B cell (primary cell): ENCODE results near the gene ABCC3. TPM values are rescaled to one million over a fixed set of nuclear protein-coding genes. Genes with fewer than 3 reads are reported as not detected.

Experiments
- ATAC-seq: fragments of 200-7000 bp; cut with Tn5 transposase; one replicate; pipeline ENCODE4 v1.10.0; 2021; ENCODE audit warnings: low read depth, mild to moderate bottlenecking, moderate number of reproducible peaks, moderate library complexity
- CTCF ChIA-PET: fragments of 350-600 bp; sonication (Branson Sonifier 250); formaldehyde crosslinking; loops from one replicate; lab custom pipeline; 2021; ENCODE audit warnings: antibody characterized with exemption, inconsistent platforms; lab: Charles Lee
- POLR2A ChIA-PET: fragments of 350-600 bp; sonication (Branson Sonifier 250); formaldehyde crosslinking; loops from one replicate; lab custom pipeline; 2021; ENCODE audit warnings: antibody characterized with exemption; lab: Charles Lee
- DNase-seq: peaks from one replicate; pipeline ENCODE4 v3.0.0; 2013
- H2AFZ ChIP-seq: 2 replicates; pipeline ENCODE4 v1.6.1; 2012; ENCODE audit warnings: mild to moderate bottlenecking, low read depth, low read length; ENCODE audit not compliant: insufficient read depth, poor library complexity, severe bottlenecking
- H3K27ac ChIP-seq, 2 donors: 1 replicate in 1 of 2; 2 replicates in 1 of 2; pipeline ENCODE4 v1.5.1; 2012 to 2013; ENCODE audit warnings: low read length in 2 of 2, mild to moderate bottlenecking in 2 of 2, moderate library complexity in 1 of 2
- H3K27me3 ChIP-seq, 4 experiments: fragments of 200-600 bp in 1 of 4; sonication (generic) in 1 of 4; replicated peaks in 1 of 4; 1 replicate in 2 of 4; 2 replicates in 2 of 4; pipeline versions ENCODE4 v1.6.1 to v1.7.0; 2013 to 2016; ENCODE audit warnings: low read length in 3 of 4, mild to moderate bottlenecking in 2 of 4, mixed read lengths in 1 of 4, moderate library complexity in 1 of 4; ENCODE audit not compliant: insufficient read depth in 4 of 4, control insufficient read depth in 3 of 4; ENCODE audit errors: control extremely low read depth in 1 of 4
- H3K36me3 ChIP-seq, 2 experiments: replicated peaks in 1 of 2; 1 replicate in 1 of 2; 2 replicates in 1 of 2; pipeline versions ENCODE4 v1.6.1 to v1.7.1; 2013; ENCODE audit warnings: low read length in 1 of 2; ENCODE audit not compliant: insufficient read depth in 2 of 2, control insufficient read depth in 1 of 2; ENCODE audit errors: control extremely low read depth in 1 of 2, extremely low read depth in 1 of 2
- H3K4me1 ChIP-seq, 2 donors: fragments of 200-600 bp in 1 of 2; sonication (generic) in 1 of 2; 1 replicate in 1 of 2; 2 replicates in 1 of 2; pipeline versions ENCODE4 v1.5.1 to v1.6.1; 2013 to 2017; ENCODE audit warnings: low read length in 2 of 2; ENCODE audit not compliant: control insufficient read depth in 2 of 2, insufficient read depth in 2 of 2
- H3K4me2 ChIP-seq: replicated peaks from 2 replicates; pipeline ENCODE3; 2012; ENCODE audit warnings: mild to moderate bottlenecking, low read depth, low read length; ENCODE audit not compliant: poor library complexity, severe bottlenecking
- H3K4me3 ChIP-seq, 5 experiments: fragments of 200-600 bp in 1 of 5; sonication (generic) in 1 of 5; 1 replicate in 3 of 5; 2 replicates in 2 of 5; pipeline versions ENCODE4 v1.5.1 to v1.7.0; 2011 to 2016; ENCODE audit warnings: low read length in 4 of 5, mild to moderate bottlenecking in 4 of 5, low read depth in 2 of 5, control low read depth in 1 of 5, moderate library complexity in 1 of 5; ENCODE audit not compliant: insufficient read depth in 1 of 5; ENCODE audit errors: control extremely low read depth in 1 of 5, extremely low read depth in 1 of 5
- H3K79me2 ChIP-seq: fragments of 200-600 bp; sonication (generic); one replicate; pipeline ENCODE4 v1.6.0; 2016; ENCODE audit warnings: low read length; ENCODE audit not compliant: control insufficient read depth, insufficient read depth
- H3K9ac ChIP-seq: fragments of 200-600 bp; sonication (generic); 2 replicates; pipeline ENCODE4 v1.6.1; 2017; ENCODE audit warnings: mild to moderate bottlenecking, low read length, moderate library complexity
- H3K9me3 ChIP-seq, 3 donors: one replicate each; pipeline versions ENCODE4 v1.6.1 to v1.7.1; 2013; ENCODE audit warnings: low read length in 2 of 3; ENCODE audit not compliant: control insufficient read depth in 2 of 3, insufficient read depth in 1 of 3; ENCODE audit errors: control extremely low read depth in 1 of 3
- H4K20me1 ChIP-seq: 2 replicates; pipeline ENCODE4 v1.6.0; 2012; ENCODE audit warnings: mild to moderate bottlenecking, low read length; ENCODE audit not compliant: insufficient read depth, control insufficient read depth, poor library complexity, severe bottlenecking
- H3K27ac Mint-ChIP-seq: one replicate; pipeline ENCODE4 v1.8.0; 2021; ENCODE audit warnings: mixed read lengths
- H3K27me3 Mint-ChIP-seq: one replicate; pipeline ENCODE4 v1.8.0; 2021; ENCODE audit warnings: mixed read lengths
- H3K4me1 Mint-ChIP-seq: one replicate; pipeline ENCODE4 v1.8.0; 2021; ENCODE audit warnings: mixed read lengths
- H3K4me3 Mint-ChIP-seq: one replicate; pipeline ENCODE4 v1.8.0; 2021; ENCODE audit warnings: mixed read lengths
- H3K9me3 Mint-ChIP-seq: one replicate; pipeline ENCODE4 v1.8.0; 2022; ENCODE audit warnings: mixed read lengths; ENCODE audit not compliant: insufficient read depth
- EZH2 ChIP-seq: IDR thresholded peaks from 2 replicates; pipeline ENCODE4 v1.6.1; 2012; ENCODE audit warnings: borderline replicate concordance, low read depth, mild to moderate bottlenecking, moderate library complexity, low read length; ENCODE audit not compliant: insufficient read depth, poor library complexity, severe bottlenecking
- WGBS: methylation state at CpG from one replicate; pipeline ENCODE4 v1.1.5; 2013; ENCODE audit warnings: missing lambda C conversion rate; ENCODE audit not compliant: insufficient coverage; 5-methylcytosine and 5-hydroxymethylcytosine counted together
- intact Hi-C: fragments of 100-400 bp; cut with micrococcal nuclease; formaldehyde crosslinking; loops from one replicate; pipeline ENCODE4 v1.10.0; 2022
- polyA plus RNA-seq: library from polyadenylated mRNA; depleted of rRNA; stranded (reverse); fragments of >200 nt; gene quantifications from 2 replicates; pipeline ENCODE4 v1.2.3, GENCODE V29; 2012
- total RNA-seq, 2 donors: library from RNA; stranded (reverse); fragments of 120-200 nt in 1 of 2; gene quantifications; 1 replicate in 1 of 2; 2 replicates in 1 of 2; pipeline versions ENCODE4 v1.2.3 to v1.2.4, GENCODE V29; 2013 to 2022
- TF ChIP-seq, protein P1 (sequence below): fragments of 200-600 bp; IDR thresholded peaks from one replicate; pipeline ENCODE4 v1.8.0; 2022; ENCODE audit warnings: antibody characterized with exemption, mild to moderate bottlenecking

Gene ABCC3
- total and polyA plus RNA-seq, 2 donors (not counting 1 experiment from before 2014, with no cell fraction given): 0.05 to 0.60 TPM

DNA sequence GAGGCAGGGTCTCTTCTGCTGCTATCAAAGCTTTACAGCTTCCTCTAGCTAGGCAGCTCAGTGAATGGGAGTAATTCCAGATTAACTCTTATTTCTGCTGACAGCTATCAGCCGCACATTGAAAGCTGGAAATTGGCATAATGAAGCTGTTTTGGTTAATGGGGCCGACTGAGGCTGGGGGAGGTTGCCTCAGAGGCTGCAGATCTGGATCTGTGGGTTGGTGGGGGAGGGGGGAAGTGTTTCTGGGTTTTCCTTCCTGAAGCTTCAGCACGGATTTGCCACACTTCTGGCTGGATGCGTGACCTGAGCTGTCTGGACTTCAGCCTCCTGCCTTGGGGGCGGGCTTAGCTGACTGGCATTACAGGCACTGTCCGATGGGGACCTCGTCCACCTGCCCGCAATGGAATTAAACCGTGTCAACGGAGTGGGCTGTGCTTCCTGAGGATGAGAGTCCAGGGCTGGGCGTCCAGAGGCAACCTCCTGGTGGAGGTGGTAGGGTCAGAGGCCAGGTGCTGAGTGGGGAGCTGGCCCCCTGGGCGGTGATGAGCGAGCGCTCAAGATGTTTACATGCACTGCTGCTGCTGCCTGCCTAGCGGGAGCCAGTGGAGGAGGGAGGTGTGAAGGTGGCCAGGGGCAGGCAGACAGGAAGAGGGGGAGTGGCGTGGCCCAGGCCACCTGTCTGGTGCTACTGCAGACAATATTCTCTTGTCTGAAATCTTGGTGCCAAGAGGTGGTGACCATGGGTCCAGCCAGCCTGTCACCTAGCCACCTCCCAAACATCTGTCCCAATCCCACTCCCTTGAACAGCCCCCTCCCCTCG, 6.7 kb upstream of the ABCC3 start:
- no peak for TF ChIP-seq EZH2
- TF ChIP-seq, protein P1, sequence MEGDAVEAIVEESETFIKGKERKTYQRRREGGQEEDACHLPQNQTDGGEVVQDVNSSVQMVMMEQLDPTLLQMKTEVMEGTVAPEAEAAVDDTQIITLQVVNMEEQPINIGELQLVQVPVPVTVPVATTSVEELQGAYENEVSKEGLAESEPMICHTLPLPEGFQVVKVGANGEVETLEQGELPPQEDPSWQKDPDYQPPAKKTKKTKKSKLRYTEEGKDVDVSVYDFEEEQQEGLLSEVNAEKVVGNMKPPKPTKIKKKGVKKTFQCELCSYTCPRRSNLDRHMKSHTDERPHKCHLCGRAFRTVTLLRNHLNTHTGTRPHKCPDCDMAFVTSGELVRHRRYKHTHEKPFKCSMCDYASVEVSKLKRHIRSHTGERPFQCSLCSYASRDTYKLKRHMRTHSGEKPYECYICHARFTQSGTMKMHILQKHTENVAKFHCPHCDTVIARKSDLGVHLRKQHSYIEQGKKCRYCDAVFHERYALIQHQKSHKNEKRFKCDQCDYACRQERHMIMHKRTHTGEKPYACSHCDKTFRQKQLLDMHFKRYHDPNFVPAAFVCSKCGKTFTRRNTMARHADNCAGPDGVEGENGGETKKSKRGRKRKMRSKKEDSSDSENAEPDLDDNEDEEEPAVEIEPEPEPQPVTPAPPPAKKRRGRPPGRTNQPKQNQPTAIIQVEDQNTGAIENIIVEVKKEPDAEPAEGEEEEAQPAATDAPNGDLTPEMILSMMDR: no peak
- Histone ChIP-seq H3K4me2 (no peak overlapping the region), H3K9ac (no peak overlapping the region), H3K36me3 (no peaks in the 10 kb centered on the region), H3K9me3 (no peaks in the 10 kb centered on the region), H3K4me3 (no peak overlapping the region), H3K27ac (no peak overlapping the region), H3K4me1 (peaks cover 0 to 6% of the 10 kb centered on the region in 2 donors), H3K79me2 (no peaks in the 10 kb centered on the region), H4K20me1 (no peaks in the 10 kb centered on the region), H2AFZ (no peak overlapping the region), H3K27me3 (peaks cover 0 to 63% (median 6%) of the 10 kb centered on the region in 4 experiments)
- POLR2A ChIA-PET: interaction anchor here (0.6 kb wide), 1 partner anchor 149 kb away, joined by 6 read pairs; no protein-coding TSS in a partner anchor
- CTCF ChIA-PET: interaction anchor here (0.5 to 4.5 kb wide), 8 partner anchors 12 to 145 kb away, joined by 3 to 45 read pairs (median 3); partner anchors contain the start of gene SPATA20
- intact Hi-C loops: no loop called here
- DNase-seq (no peak), ATAC-seq (no peak)
- Mint-ChIP-seq H3K9me3 (no peaks in the 10 kb centered on the region), H3K4me3 (no peak overlapping the region), H3K27me3 (peaks cover 53% of the 10 kb centered on the region), H3K27ac (no peak overlapping the region), H3K4me1 (peaks cover 1% of the 10 kb centered on the region)
- WGBS: 16% methylated on average over 16 of the region's 17 CpGs

DNA sequence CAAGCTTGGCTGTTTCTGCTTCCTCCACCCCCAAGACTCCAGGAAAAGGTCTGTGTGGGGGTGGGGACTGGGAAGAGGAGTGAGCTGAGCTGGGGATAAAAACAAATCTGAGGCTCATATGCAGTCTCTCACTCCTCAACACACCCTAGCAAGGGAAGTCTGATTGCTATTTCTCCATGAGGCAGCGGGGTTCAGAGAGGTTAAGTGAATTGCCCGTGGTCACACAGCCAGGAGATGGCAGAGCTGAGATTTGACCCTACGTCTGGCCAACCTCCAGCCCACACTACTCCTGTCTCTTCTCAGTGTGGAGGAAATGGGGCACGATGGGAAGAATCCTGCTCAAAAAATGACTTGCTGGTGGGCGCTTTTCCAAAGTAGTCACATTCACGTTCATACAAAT, 4.8 kb upstream of the ABCC3 start:
- no peak overlapping the region for H3K4me2 ChIP-seq
- H3K36me3 ChIP-seq: no peaks in the 10 kb centered on the region
- Mint-ChIP-seq H3K4me1 (peaks cover 7% of the 10 kb centered on the region), H3K9me3 (no peaks in the 10 kb centered on the region), H3K27me3 (peaks cover 63% of the 10 kb centered on the region), H3K27ac (no peak overlapping the region), H3K4me3 (no peak overlapping the region)
- 100% methylated on average over 1 of the region's 6 CpGs for WGBS
- no peak overlapping the region for H2AFZ ChIP-seq
- H3K4me3 ChIP-seq: no peak overlapping the region
- H3K4me1 ChIP-seq: peaks cover 5 to 9% of the 10 kb centered on the region in 2 donors
- H3K27ac ChIP-seq: no peak overlapping the region
- no peaks in the 10 kb centered on the region for H4K20me1 ChIP-seq
- no peaks in the 10 kb centered on the region for H3K9me3 ChIP-seq
- no peak overlapping the region for H3K9ac ChIP-seq
- ChIA-PET POLR2A (no interaction called here), CTCF (interaction anchor here (0.7 to 1.7 kb wide), 5 partner anchors 32 to 88 kb away, joined by 3 to 6 read pairs (median 3); partner anchors contain the start of gene SPATA20)
- no peak for ATAC-seq
- TF ChIP-seq, protein P1: no peak
- no peak for TF ChIP-seq EZH2
- DNase-seq: no peak
- H3K27me3 ChIP-seq: peaks cover 0 to 67% (median 6%) of the 10 kb centered on the region in 4 experiments
- H3K79me2 ChIP-seq: no peaks in the 10 kb centered on the region
- intact Hi-C loops: no loop called here
